ENCODE results near the gene XCL2.

XCL2 gene

DNA sequence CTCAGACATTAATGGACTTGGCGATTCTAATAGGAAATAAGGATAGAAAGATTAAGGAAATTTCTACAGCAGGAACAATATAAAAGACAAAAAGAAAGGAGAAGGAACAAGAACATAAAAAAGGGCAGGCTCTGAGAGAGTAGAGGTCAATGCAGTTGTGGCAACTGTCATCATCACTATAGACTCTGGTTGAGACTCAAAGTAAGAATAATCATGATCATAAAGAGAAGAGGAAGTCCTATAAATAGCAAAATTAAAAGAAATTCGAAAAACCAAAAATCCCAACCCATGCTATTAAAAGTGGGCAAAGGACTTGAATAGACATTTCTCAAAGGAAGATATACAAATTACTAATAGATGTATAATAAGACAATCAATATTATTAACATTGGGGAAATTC is 18.2 kb upstream of the XCL2 start:
- no peak for TF ChIP-seq ZBTB7A (IDR thresholded peaks at IDR 0.05; ENCODE audit: low read depth)
- TF ChIP-seq FOXM1 (IDR thresholded peaks at IDR 0.05; ENCODE audit: borderline replicate concordance, low read depth), result no peak
- no peak for TF ChIP-seq TEAD4 (IDR thresholded peaks at IDR 0.05)
- no peak for TF ChIP-seq USF1 (IDR thresholded peaks at IDR 0.05)
- TF ChIP-seq TAF1 (IDR thresholded peaks at IDR 0.05; ENCODE audit: low read depth), result no peak
- no peak for TF ChIP-seq CREB1 (IDR thresholded peaks at IDR 0.05; ENCODE audit: low read depth)
- no peak for TF ChIP-seq RAD21 (IDR thresholded peaks at IDR 0.05; ENCODE audit: low read depth)
- TF ChIP-seq YY1 (IDR thresholded peaks at IDR 0.05; ENCODE audit: low read depth), result no peak
- TF ChIP-seq, protein P1, sequence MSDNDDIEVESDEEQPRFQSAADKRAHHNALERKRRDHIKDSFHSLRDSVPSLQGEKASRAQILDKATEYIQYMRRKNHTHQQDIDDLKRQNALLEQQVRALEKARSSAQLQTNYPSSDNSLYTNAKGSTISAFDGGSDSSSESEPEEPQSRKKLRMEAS (IDR thresholded peaks at IDR 0.05), result no peak
- no peak for TF ChIP-seq EP300 (IDR thresholded peaks at IDR 0.05; ENCODE audit: borderline replicate concordance)
- no peak for TF ChIP-seq NFIC (IDR thresholded peaks at IDR 0.05)
- no peak for TF ChIP-seq TCF12 (IDR thresholded peaks at IDR 0.05; ENCODE audit: low read depth)

DNA sequence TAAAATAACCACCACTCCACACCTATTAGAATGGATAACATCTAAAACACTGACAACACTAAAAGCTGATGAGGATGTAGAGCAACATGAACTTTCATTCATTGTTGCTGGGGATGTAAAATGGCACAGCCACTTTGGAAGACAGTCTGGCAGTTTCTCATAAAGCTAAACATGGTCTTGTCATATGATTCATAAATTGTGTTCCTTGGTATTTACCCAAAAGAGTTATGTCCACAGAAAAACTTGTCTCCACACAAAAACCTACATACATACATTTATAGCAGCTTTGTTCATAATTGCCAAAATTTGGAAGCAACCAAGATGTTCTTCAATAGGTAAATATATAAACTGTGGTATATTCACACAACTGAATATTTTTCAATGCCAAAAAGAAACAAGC is 16.6 kb upstream of the XCL2 start:
- TF ChIP-seq, protein P2, sequence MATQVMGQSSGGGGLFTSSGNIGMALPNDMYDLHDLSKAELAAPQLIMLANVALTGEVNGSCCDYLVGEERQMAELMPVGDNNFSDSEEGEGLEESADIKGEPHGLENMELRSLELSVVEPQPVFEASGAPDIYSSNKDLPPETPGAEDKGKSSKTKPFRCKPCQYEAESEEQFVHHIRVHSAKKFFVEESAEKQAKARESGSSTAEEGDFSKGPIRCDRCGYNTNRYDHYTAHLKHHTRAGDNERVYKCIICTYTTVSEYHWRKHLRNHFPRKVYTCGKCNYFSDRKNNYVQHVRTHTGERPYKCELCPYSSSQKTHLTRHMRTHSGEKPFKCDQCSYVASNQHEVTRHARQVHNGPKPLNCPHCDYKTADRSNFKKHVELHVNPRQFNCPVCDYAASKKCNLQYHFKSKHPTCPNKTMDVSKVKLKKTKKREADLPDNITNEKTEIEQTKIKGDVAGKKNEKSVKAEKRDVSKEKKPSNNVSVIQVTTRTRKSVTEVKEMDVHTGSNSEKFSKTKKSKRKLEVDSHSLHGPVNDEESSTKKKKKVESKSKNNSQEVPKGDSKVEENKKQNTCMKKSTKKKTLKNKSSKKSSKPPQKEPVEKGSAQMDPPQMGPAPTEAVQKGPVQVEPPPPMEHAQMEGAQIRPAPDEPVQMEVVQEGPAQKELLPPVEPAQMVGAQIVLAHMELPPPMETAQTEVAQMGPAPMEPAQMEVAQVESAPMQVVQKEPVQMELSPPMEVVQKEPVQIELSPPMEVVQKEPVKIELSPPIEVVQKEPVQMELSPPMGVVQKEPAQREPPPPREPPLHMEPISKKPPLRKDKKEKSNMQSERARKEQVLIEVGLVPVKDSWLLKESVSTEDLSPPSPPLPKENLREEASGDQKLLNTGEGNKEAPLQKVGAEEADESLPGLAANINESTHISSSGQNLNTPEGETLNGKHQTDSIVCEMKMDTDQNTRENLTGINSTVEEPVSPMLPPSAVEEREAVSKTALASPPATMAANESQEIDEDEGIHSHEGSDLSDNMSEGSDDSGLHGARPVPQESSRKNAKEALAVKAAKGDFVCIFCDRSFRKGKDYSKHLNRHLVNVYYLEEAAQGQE (IDR thresholded peaks at IDR 0.05; ENCODE audit: low read depth), result no peak
- no peak for TF ChIP-seq TCF12 (IDR thresholded peaks at IDR 0.05; ENCODE audit: low read depth)
- TF ChIP-seq ZBTB7A (IDR thresholded peaks at IDR 0.05; ENCODE audit: low read depth), result no peak
- no peak for TF ChIP-seq RAD21 (IDR thresholded peaks at IDR 0.05; ENCODE audit: low read depth)
- no peak for TF ChIP-seq TEAD4 (IDR thresholded peaks at IDR 0.05)

DNA sequence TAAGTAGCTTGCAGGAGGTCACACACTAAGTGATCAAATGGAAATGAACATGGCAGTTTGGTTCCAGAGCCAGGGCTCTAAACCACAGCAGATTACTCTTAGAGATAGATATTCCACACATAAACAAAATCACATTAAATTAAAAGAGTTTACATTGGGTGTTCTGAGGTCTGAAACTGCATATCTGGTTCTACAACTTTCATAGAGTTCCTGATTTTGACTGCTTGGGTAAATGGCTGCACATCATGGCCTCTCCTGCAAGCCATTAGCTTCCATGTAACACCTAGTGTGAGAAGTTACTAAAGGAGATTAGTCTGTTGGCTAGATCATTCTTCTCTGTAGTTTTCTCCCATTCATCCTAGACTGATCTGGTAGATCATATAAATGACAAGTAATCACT is 12.8 kb upstream of the XCL2 start:
- no peak for TF ChIP-seq FOXM1 (IDR thresholded peaks at IDR 0.05; ENCODE audit: borderline replicate concordance, low read depth)
- TF ChIP-seq, protein P2 (IDR thresholded peaks at IDR 0.05; ENCODE audit: low read depth), result no peak
- TF ChIP-seq TEAD4 (IDR thresholded peaks at IDR 0.05), result no peak
- no peak for TF ChIP-seq YY1 (IDR thresholded peaks at IDR 0.05; ENCODE audit: low read depth)
- TF ChIP-seq RAD21 (IDR thresholded peaks at IDR 0.05; ENCODE audit: low read depth), result no peak
- no peak for TF ChIP-seq EGR1 (IDR thresholded peaks at IDR 0.05)
- no peak for TF ChIP-seq ZBTB7A (IDR thresholded peaks at IDR 0.05; ENCODE audit: low read depth)
- TF ChIP-seq USF1 (IDR thresholded peaks at IDR 0.05), result no peak
- TF ChIP-seq TCF12 (IDR thresholded peaks at IDR 0.05; ENCODE audit: low read depth), result no peak
- TF ChIP-seq CEBPB (IDR thresholded peaks at IDR 0.05), result no peak
- no peak for TF ChIP-seq TAF1 (IDR thresholded peaks at IDR 0.05; ENCODE audit: low read depth)
- TF ChIP-seq NFIC (IDR thresholded peaks at IDR 0.05), result no peak
- no peak for TF ChIP-seq EP300 (IDR thresholded peaks at IDR 0.05; ENCODE audit: borderline replicate concordance)
- no peak for TF ChIP-seq CREB1 (IDR thresholded peaks at IDR 0.05; ENCODE audit: low read depth)
- TF ChIP-seq, protein P1 (IDR thresholded peaks at IDR 0.05), result no peak

GRCh38 chr1:168555508-168556046 is 11.8 kb upstream of the XCL2 start:
- TF ChIP-seq USF1 (IDR thresholded peaks at IDR 0.05) (no peak), EP300 (IDR thresholded peaks at IDR 0.05; ENCODE audit: borderline replicate concordance) (no peak), FOXM1 (IDR thresholded peaks at IDR 0.05; ENCODE audit: borderline replicate concordance, low read depth) (no peak), TEAD4 (IDR thresholded peaks at IDR 0.05) (no peak), CEBPB (IDR thresholded peaks at IDR 0.05) (no peak), TCF12 (IDR thresholded peaks at IDR 0.05; ENCODE audit: low read depth) (no peak), EGR1 (IDR thresholded peaks at IDR 0.05) (no peak), CREB1 (IDR thresholded peaks at IDR 0.05; ENCODE audit: low read depth) (no peak), ZBTB7A (IDR thresholded peaks at IDR 0.05; ENCODE audit: low read depth) (no peak), YY1 (IDR thresholded peaks at IDR 0.05; ENCODE audit: low read depth) (no peak), NFIC (IDR thresholded peaks at IDR 0.05) (no peak), TAF1 (IDR thresholded peaks at IDR 0.05; ENCODE audit: low read depth) (no peak), RAD21 (IDR thresholded peaks at IDR 0.05; ENCODE audit: low read depth) (no peak)
- TF ChIP-seq, protein P2 (IDR thresholded peaks at IDR 0.05; ENCODE audit: low read depth), result no peak
- TF ChIP-seq, protein P1 (IDR thresholded peaks at IDR 0.05), result no peak
